8988T (cell line): ENCODE data around the gene LDLRAD4.
"Not testable (repeated sequence)": the region's sequence is repeated elsewhere in the genome, so short reads cannot be mapped to it uniquely, and the experiment has no call there.

ENCODE experiments used
- DNase-seq: peaks from one replicate; pipeline ENCODE4 v3.0.0; 2011

LDLRAD4 gene

DNA sequence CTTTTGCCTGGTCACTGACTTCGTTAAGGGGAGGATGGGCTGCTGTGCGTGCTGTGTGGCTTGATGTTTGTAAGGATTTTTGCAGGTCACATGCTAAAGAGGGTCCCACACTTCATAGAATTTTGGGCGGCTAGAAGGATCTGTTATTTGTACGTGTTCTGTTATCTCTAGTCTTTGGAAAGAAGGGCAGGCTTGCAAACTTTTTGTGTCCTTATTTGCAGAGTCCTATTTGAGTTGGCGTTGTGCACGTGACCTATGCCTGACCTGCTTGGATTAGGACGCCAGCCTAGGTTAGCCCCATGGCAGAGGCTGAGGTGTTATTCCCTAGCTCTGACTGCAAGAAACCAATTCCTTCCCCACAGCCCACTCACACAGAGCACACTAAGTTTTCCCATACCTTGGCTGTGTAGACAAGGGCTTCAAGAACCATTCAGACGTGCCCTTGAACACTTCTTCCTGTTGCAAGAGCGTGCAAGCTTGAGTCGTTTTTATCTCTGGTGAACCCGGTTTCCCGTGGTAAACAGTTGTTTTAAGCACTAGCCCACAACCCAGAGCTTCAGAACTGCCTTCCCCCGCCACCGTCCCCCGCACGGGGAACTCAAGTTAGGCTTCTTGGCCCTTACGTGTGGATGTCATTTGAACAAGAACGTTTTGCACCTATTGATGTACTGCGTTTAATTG is 94.6 kb downstream of the LDLRAD4 start:
- DNase-seq = no peak

DNA sequence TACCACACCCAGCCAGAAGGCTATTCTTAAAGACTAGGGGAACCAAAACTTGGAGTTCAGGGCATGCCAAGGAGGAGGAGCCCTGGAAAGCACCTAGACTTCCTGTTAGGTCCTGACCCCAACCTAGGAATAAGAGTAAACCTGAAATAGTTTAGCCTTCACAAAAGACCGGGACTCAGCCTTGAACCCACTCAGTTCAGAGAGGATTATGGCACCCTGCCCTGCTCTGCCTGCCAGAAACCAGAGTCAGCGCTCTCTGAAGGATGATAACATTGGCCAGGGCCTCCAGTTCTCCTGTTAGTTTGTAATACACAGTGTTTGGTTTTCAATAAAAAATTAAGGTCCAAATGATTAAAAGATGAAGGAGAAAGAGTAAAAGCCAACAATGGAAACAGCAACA is 96.4 kb downstream of the LDLRAD4 start:
- DNase-seq = no peak

DNA sequence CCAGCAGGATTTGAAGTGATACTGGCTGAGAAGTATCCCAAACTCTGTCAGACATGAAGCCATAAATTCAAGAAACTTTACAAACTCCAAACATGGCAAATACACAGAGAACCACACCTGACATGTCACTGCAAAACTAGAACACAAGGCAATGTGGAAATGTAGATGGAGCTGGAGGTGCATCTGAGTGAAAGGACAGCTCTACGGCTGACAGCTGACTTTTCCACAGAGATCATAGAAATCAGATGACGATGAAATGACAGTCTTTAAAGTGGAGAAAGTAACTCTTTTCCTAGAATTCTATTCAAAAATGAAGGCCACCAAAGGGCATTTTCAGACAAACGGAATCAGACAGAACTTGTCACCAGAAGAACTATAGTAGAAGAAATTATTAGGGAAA is 97.5 kb downstream of the LDLRAD4 start:
- no peak for DNase-seq

DNA sequence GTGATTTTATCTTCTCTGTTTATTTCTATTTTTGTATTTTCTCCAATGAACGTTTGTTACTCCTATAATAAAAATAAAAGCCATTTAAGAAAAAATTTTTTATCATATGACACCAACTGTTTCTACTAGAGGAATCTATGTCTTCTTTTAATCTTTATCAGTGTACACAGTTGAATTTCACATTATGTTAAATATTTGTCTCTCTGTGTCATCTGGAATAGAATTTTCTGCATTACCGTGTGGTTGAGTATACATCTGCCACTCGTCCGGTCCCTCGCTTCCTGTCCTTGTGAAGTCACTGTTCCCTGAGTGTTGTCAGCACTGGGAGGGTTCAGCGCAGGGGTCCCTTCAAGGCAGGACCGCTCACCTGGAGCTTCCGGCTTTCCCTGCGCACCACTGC is 99.2 kb downstream of the LDLRAD4 start:
- no peak for DNase-seq

DNA sequence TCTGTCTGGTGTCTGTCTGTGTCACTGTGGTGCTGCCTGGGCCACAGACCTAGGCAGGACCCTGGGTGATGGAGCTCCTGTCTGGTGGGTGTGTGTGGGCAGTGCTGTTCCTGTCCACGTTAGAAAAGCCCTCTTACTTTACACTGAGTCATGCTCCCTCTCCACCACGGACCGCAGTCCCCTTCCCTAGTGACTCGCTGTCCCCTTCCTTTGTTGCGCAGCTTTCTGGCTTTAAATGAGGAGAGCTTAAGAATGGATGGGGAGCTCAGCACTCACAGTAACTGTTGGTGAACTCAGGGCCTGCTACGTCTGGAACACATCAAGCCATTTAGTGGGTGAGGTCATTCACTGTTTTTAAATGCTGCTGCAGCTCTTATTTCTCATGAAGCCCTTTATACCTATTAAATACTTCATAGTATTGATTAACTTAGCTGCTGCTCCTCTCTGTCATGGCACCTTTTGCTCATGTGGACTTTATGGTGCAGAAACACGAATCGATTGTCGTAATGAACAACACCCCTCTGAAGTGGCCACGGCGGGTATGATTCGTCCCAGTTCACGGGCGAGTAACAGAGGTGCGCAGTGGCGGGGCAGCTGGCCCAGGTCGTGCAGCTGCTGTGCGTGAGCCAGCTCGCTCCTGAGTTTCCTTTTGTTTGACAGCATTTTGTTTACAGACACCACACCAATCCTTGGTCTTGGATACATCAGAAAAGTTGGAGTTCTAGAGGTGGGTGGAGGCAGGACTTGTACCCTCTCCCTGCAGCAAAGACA is 100.4 kb downstream of the LDLRAD4 start:
- DNase-seq = no peak

DNA sequence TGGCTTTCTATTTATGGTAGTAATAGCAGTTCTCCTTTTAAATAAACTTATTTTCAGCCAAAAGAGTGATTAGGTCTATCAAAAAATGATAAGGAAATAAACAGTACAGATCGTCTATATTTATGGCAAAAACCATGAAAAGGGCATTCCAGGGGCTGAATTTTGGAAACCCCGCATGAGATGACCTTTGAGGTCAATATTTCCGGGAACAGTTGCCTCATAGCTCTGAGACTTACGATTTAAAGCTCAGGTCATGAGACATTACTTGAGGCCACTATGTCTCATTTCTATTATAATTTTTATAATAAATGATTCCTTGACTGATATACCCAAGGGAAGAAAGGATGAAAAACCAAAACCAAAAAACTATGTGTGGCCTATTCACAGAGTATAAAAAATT is 101.1 kb downstream of the LDLRAD4 start:
- no peak for DNase-seq

DNA sequence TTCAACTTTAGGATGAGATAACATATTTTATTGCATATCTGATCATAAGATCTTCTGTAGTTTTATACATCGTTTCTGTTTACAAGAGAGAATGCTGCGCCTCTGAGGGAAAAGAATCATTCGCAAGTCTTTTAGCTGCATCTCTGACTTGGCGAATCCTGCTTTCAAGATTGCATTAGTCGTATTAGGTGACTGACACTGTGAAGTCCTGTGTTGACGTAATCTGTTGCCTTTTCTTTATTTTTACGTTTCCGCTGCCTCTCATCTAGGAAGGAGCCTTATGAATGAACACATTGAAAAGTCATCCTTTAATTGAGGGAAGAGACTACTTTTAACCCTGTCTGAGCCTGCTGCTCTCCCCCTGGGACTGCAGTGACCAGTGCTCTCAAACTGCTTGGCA is 101.5 kb downstream of the LDLRAD4 start:
- DNase-seq = no peak

DNA sequence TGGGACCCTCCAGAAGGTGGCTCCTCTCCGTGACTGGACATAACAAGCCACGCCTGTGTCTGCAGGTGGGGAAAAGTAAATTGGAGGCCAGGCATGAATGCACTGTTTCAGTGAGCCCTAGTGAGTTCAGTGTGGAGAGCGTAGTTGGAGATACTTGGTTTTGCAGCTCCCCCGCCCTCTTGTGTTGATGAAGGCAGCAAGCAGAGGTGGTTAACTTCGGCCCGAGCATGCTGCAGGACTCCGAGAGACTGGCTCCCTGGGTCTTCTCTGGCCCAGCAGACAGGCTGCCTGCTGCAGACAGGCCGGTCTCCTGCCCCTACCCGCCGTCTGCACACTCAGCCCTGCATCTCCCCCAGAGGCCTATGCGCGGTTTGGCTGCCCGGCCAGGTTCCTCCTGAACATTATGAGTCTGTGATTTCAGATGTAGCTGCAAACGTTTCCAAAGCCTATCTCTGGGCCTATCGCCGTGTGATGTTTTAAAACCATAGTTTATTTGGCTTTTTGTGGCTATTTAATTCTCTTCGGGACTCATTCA is 102.4 kb downstream of the LDLRAD4 start:
- no peak for DNase-seq

DNA sequence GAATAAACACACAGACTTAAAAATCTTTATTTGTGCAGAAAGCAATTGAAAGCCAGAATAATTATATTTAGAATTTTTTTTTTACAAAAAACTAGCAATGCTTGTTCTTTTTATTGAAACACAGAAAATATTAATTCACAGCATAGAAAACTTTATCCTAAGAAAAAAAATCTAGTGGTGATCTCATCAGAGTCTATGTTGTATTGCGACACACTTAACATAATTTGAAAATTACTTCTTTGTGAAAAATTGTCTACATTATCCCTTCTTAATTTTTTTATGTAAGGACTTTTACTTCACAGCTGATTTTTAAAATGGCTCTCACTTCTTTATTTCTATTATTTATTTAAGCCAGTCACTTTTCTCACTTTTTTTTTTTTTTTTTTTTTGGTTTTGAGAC is 103.4 kb downstream of the LDLRAD4 start:
- no peak for DNase-seq

DNA sequence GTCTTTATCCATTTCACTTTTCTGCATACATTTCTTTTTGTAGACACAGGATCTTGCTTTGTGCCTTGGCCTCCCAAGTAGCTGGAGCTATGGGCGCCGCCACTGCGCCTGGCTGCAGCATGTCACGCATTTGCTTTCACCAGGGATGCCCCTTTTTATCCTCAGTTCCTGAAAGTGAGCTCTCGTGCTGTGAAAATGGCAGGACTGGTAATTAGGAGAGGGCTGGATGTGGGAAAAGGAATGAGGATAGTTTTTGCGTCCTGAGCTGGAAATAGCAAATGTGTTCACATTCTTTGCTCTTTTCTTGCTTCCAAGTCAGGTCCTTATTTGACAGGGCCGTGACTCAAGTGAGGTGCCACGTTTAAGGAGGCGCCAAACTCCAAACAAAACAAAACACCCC is 104.6 kb downstream of the LDLRAD4 start:
- DNase-seq = no peak

DNA sequence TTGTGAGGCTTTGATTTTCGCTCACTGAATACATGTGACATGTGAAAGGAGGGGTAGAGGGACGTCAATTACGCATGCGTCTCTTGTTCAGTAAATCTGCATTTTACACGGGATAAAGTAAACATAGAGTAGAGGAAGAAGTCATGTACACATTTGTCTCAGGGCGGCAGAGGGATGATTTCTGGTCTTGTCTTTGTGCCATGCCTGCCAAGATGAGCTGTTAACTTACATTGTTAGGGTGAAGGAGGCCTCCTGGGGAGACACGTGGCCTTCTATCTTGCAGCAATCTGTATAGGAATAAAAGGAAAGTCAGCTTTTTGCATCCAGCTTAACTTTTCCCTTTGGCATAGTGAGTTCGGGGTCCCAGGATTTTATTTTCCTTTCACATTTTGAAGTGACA is 106.3 kb downstream of the LDLRAD4 start:
- DNase-seq = no peak

DNA sequence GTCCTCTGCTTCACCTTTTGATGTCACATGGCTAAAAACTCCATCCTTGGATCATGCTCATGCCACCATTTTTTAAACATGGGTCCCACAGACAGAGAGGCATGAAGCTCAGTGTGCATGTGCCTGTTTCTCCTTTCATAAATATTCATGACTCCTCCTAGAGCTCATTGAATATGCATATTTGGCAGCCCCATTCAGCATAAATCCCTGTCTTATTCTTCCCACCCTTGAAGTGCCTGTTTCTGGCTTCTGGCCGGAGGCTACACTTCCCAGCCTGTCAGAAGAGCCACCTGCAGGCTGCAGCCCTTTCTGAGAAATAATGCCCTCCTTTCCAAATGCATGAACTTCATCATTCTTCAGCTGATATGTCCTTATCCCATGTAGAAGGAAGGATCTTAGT is 109.7 kb downstream of the LDLRAD4 start:
- no peak for DNase-seq

DNA sequence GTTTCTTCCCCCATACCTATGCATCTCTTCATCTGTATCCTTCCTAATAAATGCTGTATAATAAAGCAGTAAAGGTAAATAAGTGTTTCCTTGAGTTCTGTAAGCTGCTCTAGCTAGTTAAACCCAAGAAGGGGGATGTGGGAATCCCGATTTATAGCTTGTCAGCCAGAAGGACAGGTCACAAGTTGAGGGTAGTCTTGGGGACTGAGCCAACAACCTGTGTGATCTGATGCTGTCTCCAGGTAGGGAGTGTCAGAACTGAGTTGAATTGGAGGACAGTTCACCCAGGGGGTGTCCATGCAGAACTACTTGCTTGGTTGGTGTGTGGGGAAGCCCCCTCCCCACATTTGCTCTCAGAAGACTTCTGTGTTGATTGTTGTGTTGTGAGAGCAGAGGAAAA is 112.4 kb downstream of the LDLRAD4 start:
- DNase-seq = no peak

DNA sequence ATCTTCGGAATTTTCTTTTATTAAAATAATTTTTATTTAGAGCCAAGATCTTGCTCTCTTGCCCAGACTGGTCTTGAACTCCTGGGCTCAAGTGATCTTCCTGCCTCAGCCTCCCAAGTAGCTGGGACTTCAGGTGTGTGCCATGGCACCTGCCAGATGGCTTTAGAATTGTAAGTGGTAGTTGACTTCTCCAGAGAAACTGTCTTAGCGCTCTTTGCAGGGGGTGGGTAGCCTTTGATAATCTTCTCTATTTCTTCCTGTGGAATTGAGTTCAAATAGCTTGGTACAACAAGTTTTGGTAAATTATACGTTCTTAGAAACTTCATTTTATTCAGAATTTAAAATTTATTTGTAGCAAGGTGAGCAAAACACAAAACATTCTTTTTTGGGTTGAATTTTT is 113.3 kb downstream of the LDLRAD4 start:
- DNase-seq = no peak

DNA sequence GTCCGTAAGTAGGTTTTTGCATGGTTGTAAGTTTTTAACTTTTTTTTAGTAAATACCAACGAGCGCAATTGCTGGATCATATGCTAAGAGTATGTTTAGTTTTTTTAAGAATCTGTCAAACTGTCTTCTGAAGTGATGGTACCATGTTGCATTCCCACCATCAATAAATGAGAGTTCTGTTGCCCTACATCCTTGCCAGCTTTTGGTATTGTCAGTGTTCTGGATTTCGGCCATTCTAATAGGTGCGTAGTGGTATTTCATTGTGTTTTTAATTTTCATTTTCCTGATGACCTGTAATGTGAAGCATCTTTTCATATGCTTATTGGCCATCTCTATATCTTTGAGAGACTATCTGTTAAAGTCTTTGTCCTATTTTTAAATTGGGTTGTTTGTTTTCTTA is 114.3 kb downstream of the LDLRAD4 start:
- no peak for DNase-seq

DNA sequence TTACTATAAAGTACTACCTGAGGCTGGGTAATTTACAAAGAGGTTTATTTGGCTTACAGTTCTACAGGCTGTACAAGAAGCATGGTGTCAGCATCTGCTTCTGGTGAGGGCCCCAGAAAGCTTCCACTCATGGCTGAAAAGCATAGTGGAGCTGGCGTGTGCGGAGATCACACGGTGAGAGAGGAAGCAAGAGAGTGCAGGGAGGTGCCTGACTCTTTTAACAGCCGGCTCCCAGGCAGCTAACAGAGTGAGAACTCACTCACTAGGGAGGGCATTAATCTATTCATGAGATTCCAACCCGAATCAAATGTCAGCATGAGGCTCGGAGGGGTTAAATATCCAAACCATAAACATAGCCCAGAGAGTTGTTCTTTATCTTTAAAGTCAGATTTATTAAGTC is 117.3 kb downstream of the LDLRAD4 start:
- no peak for DNase-seq

DNA sequence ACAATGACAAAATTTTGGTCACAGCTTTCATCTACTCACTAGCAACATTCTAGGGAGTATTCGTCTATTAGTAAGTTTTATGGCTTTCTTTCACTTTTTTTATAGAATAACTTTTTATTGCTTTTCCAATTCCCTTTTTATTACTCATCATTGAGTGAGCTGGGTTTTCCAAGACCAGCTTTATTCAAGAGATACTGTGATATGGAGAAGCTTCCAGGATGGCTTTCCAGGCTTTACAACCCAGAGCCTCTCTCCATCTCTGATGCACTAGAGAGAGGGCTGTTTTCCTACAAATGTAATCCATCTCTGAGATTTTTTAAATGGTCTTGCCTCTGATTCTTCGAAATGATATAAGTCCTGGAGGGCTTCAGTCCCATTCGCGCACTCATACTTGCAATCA is 118.3 kb downstream of the LDLRAD4 start:
- DNase-seq = no peak

DNA sequence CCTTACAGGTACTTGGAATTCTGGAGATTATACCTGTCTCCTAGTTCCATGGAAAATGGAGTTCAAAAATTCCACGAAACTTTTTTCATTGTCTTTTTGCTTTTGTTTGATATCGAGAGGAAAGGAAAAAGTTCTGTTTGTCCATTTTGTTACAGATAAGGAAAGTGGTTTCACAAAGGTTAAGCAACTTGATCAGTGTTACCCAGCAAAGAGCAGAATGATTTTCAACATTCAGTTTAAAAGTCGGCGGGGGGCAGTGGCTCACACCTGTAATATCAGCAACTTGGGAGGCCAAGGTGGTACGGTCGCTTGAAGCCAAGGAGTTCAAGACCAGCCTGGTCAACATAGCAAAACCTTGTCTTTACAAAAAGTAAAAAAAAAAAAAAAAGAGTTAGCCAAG is 118.8 kb downstream of the LDLRAD4 start:
- no peak for DNase-seq

DNA sequence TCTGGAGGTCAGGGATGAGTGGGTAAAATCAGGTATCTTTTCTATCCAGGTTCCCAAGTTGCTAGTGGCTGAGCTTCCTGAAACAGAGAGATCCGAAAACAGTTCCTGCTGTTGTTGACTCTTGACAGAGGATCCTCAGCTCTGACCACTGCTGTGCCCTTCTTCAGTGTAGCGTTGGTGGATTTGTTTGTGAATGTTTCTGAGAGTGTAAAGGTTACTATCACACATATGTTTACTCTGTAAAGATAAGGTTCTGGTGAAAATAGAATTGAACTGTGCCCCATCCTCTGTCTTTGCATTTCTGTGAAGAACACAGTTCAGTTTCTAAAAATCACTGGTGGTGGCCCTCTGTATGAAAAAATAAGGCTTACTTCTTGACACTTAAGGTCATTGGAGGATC is 119.8 kb downstream of the LDLRAD4 start:
- no peak for DNase-seq

DNA sequence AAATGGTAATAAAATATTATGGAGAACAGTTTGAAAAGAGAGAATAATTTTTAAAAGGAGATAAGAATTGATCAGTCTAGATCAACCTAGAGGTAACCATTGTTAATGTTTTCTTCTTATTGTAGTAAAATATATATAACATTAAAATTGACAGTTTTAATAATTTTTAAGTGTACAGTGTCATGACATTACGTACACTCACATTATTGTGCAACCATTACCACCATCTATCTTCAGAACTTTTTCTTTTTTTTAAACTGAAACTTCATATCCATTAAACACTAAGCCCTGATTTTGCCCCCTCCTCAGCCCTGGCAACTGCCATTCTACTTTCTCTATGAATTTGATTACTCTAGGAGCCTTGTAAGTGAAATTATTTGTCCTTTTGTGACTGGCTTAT is 121.1 kb downstream of the LDLRAD4 start:
- no peak for DNase-seq

DNA sequence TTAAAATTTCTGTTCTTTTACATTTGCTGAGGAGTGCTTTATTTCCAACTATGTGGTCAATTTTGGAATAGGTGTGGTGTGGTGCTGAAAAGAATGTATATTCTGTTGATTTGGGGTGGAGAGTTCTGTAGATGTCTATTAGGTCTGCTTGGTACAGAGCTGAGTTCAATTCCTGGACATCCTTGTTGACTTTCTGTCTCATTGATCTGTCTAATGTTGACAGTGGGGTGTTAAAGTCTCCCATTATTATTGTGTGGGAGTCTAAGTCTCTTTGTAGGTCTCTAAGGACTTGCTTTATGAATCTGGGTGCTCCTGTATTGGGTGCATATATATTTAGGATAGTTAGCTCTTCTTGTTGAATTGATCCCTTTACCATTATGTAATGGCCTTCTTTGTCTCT is 127.9 kb downstream of the LDLRAD4 start:
- DNase-seq = not testable (repeated sequence)

DNA sequence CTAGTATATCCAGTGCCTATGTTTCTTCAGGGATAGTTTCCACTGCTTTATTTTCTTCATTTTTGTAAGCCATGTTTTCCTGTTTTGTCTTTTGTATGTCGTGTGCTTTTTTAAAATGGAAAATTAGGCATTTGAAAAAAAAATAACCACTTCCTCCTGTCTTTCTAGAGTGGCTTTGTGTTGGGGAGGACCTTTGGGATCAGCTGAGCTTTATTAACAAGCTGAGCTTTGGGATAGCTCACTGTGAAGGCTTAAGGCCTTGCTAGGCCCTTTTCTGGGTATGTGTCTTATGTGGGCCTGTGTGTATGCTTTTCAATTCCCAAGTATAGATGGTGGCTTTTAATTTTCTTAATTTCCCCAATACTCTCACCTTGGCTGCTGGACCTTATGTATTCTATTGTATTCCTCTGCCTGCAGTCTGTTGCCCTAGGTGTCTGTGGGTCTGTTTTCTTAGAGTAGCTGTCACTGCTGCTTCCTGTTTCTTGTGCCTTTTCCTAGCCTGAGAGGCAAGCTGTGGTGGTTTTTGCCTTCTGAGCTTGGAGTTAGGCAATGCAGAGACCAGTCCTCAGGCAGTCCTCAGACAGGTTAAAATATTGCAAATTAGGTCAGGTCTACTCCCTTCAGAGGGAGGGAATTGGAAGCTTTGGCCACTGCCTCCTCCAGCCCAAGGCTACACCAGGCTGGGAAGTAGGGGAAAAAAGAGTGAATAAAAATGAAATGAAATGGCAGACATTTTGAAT is 134.7 kb downstream of the LDLRAD4 start:
- DNase-seq = no peak

DNA sequence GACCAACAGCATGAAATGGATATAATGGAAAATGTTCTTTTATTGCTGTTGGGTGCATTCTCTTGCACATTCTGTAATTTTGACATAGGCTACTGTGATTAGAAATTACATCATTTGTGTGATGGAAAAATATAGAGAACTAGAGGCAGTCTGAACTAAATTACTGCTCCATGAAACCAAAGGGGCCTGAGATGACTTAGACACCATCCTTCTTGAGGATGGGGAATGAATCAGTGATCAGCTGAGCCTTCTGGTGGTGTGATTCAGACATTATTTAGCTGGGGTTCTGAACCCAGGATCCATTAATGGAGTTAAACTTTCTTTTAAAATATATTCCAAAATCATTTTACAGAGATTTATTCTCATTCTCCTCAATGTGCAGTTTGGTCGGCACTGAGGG is 135.8 kb downstream of the LDLRAD4 start:
- DNase-seq = no peak

DNA sequence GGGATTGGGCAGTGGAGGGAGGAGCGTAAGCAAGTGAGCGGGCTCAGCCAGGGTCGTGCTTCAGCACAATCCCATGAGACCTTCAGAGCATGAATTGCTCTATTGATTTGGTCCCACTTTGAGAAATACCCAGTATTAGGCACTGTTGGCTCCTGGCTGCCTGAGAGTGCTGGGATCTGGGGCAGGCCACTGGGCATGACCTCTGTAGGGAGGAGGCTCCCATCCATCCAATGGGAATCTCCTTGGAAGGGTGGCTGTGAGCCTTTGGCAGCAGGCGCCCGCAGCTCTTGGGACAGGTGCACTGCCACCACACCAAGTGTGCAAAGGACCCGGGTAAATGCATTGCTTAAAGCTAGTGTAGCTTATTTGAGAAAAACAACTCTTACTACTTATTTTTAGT is 137.5 kb downstream of the LDLRAD4 start:
- no peak for DNase-seq
